Gastrocnemius medialis (tissue), 4 donors: ENCODE results near the gene TAF11L2. TPM values are rescaled to one million over a fixed set of nuclear protein-coding genes. Genes with fewer than 3 reads are reported as not detected.
"Not testable (repeated sequence)": the region's sequence is repeated elsewhere in the genome, so short reads cannot be mapped to it uniquely, and the experiment has no call there.

Source experiments
- ATAC-seq, 2 donors: fragments of 150-250 bp; one replicate each; pipeline ENCODE4 v1.9.1; 2016
- DNase-seq, 2 donors: peaks; one replicate each; pipeline ENCODE4 v3.0.0-alpha.2; 2019
- H3K27ac ChIP-seq, 4 donors: fragments of 200-600 bp; sonication (generic); 1 replicate in 1 of 4; 2 replicates in 3 of 4; pipeline ENCODE4 v1.5.1; 2016 to 2018; ENCODE audit warnings: mild to moderate bottlenecking in 2 of 4, moderate library complexity in 1 of 4
- H3K27me3 ChIP-seq, 3 donors: fragments of 200-600 bp; sonication (generic) in 2 of 3; 1 replicate in 1 of 3; 2 replicates in 2 of 3; pipeline versions ENCODE4 v1.5.1 to v1.6.0; 2016 to 2019; ENCODE audit warnings: mild to moderate bottlenecking in 1 of 3, moderate library complexity in 1 of 3
- H3K36me3 ChIP-seq, 2 donors: fragments of 200-600 bp; sonication (generic) in 1 of 2; one replicate each; pipeline ENCODE4 v1.5.1; 2017 to 2018
- H3K4me1 ChIP-seq, 2 donors: fragments of 200-600 bp; sonication (generic) in 1 of 2; one replicate each; pipeline ENCODE4 v1.5.1; 2016 to 2017; ENCODE audit warnings: mild to moderate bottlenecking in 2 of 2
- H3K4me3 ChIP-seq, 4 donors: fragments of 200-600 bp; sonication (generic) in 3 of 4; 1 replicate in 1 of 4; 2 replicates in 3 of 4; pipeline ENCODE4 v1.5.1; 2016 to 2019; ENCODE audit warnings: mild to moderate bottlenecking in 2 of 4
- H3K9me3 ChIP-seq, 3 donors: fragments of 200-600 bp; sonication (generic) in 2 of 3; 1 replicate in 1 of 3; 2 replicates in 2 of 3; pipeline ENCODE4 v1.5.1; 2016 to 2019
- POLR2A ChIP-seq, 2 donors: fragments of 450-650 bp; IDR thresholded peaks; one replicate each; pipeline ENCODE4 v1.6.1; 2017; ENCODE audit warnings: antibody characterized with exemption in 2 of 2, mild to moderate bottlenecking in 2 of 2, moderate library complexity in 2 of 2
- in situ Hi-C, 4 donors: fragments of 200-750 bp; cut with MboI; loops; one replicate each; pipeline versions ENCODE4 v1.15.0 to v1.8.0; 2017; ENCODE audit warnings: low sequenced_read_pairs in 4 of 4
- intact Hi-C: fragments of 100-400 bp; cut with DNase I; formaldehyde crosslinking; loops from one replicate; pipeline ENCODE4 v1.15.1; 2023; ENCODE audit warnings: low total_unique reads
- total RNA-seq, 4 donors: library from RNA; depleted of rRNA; stranded (reverse); fragments of >200 nt; gene quantifications; one replicate each; pipeline versions ENCODE4 v1.1.0 to v1.2.3, GENCODE V29; 2016
- TF ChIP-seq, protein P1 (sequence below), 5 experiments: fragments of 450-650 bp in 3 of 5; fragments of 200-600 bp in 2 of 5; sonication (generic) in 2 of 5; IDR thresholded peaks in 4 of 5; conservative IDR thresholded peaks in 1 of 5; 1 replicate in 4 of 5; 2 replicates in 1 of 5; pipeline ENCODE4 v1.5.1; 2016 to 2019; ENCODE audit warnings: antibody characterized with exemption in 5 of 5, mild to moderate bottlenecking in 3 of 5, moderate library complexity in 3 of 5

TAF11L2 gene
- total RNA-seq, 4 donors from 2014 or later = not detected

DNA sequence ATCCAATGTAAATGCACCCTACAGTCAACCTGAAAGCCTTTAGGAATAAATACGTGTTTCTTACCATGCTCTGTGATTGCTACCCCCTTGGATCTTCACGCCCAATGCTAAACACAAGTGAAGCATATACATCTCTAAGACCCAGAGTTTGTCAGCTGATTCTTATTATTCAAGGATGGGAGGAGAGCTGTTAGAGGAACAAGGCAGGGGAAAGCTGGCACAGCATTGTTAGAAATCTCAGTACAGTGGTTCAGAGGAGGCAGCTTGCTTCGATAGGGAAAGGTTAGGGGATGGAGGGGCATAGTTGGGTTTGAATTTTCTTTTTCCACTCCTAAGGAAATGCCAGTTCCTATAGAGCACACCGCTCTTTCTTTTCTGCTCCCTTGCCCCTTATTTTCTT lies 16.7 kb upstream of the TAF11L2 start:
- Histone ChIP-seq H3K27ac (no peak overlapping the region), H3K4me1 (no peaks in the 10 kb centered on the region), H3K36me3 (no peaks in the 10 kb centered on the region), H3K27me3 (no peaks in the 10 kb centered on the region), H3K4me3 (no peak overlapping the region), H3K9me3 (no peaks in the 10 kb centered on the region)
- ATAC-seq = no peak
- no peak for DNase-seq
- intact Hi-C loops = no loop called here
- in situ Hi-C loops = no loop called here
- TF ChIP-seq POLR2A (IDR thresholded peaks at IDR 0.05) = no peak
- TF ChIP-seq, protein P1, sequence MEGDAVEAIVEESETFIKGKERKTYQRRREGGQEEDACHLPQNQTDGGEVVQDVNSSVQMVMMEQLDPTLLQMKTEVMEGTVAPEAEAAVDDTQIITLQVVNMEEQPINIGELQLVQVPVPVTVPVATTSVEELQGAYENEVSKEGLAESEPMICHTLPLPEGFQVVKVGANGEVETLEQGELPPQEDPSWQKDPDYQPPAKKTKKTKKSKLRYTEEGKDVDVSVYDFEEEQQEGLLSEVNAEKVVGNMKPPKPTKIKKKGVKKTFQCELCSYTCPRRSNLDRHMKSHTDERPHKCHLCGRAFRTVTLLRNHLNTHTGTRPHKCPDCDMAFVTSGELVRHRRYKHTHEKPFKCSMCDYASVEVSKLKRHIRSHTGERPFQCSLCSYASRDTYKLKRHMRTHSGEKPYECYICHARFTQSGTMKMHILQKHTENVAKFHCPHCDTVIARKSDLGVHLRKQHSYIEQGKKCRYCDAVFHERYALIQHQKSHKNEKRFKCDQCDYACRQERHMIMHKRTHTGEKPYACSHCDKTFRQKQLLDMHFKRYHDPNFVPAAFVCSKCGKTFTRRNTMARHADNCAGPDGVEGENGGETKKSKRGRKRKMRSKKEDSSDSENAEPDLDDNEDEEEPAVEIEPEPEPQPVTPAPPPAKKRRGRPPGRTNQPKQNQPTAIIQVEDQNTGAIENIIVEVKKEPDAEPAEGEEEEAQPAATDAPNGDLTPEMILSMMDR (IDR thresholded peaks at IDR 0.05 in 4 of 5, conservative IDR thresholded peaks at IDR 0.05 in 1 of 5) = no peak

DNA sequence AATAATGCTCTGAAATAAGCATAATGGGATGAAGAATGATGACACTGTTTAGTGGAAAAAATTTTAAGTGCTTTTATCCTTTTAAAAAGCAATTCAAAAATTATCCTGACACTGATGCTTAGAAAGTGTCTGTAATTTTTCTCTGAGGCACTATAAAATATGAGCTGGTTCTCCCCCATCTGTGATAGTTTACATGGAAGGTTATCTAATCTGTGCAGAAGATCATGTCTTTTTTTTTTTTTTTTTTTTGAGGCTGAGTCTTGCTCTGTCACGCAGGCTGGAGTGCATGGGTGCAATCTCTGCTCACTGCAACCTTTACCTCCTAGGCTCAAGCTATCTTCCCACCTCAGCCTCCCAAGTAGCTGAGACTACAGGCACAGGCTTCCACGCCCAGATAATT lies 15.2 kb upstream of the TAF11L2 start:
- Histone ChIP-seq H3K9me3 (no peaks in the 10 kb centered on the region), H3K27ac (no peak overlapping the region), H3K36me3 (no peaks in the 10 kb centered on the region), H3K4me3 (no peak overlapping the region), H3K4me1 (no peaks in the 10 kb centered on the region), H3K27me3 (no peaks in the 10 kb centered on the region)
- intact Hi-C loops (no loop called here), in situ Hi-C loops (no loop called here)
- no peak for DNase-seq
- ATAC-seq = no peak
- no peak for TF ChIP-seq POLR2A (IDR thresholded peaks at IDR 0.05)
- TF ChIP-seq, protein P1 (IDR thresholded peaks at IDR 0.05 in 4 of 5, conservative IDR thresholded peaks at IDR 0.05 in 1 of 5) = no peak

DNA sequence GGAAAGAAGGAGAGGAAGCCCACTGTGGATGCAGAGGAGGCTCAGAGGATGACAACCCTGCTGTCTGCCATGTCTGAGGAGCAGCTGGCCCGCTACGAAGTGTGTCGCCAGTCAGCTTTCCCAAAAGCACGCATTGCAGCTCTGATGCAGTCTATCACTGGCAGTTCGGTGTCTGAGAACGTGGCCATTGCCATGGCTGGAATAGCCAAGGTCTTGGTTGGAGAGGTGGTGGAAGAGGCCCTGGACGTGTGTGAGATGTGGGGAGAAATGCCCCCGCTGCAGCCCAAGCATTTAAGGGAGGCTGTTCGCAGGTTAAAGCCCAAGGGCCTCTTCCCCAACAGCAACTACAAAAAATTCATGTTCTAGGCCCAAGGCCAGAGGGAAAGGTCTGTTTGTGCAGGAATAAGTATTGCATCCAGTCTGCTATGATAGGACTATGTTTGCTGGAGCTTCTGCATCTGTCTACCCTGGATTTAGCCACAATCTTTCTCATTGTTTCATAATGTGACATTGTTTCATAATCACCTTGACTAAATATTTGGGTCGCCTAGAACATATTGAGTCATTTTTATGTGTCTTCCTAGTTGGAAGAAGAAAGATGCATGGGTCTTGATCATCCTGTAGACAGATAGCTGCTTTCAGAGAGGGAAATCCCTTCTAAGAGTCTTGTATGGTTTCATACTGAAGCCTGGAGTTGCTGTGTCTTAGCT lies 11.4 kb upstream of the TAF11L2 start:
- DNase-seq, in situ Hi-C loops, H3K4me3 ChIP-seq, ATAC-seq, H3K36me3 ChIP-seq, intact Hi-C loops, H3K9me3 ChIP-seq, H3K27me3 ChIP-seq, H3K27ac ChIP-seq, H3K4me1 ChIP-seq: not testable (repeated sequence)

DNA sequence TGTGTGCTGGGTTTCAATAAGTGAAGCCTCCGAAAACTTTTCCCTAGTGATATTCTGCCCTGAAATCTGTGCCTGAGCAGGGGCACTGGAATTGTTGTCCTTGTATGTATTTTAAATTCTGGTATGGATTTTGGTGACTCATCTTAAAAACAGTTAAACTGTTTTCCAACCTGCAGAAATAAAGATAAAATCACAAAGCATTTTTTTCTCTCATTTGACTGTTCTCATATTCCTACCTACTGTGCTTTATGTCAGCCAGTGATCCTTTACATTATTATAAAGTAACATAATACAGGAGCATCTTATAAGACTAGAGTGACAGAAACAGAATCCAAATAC lies 10.9 kb upstream of the TAF11L2 start:
- Histone ChIP-seq H3K27me3 (no peaks in the 10 kb centered on the region), H3K9me3 (no peaks in the 10 kb centered on the region), H3K27ac (no peak overlapping the region), H3K36me3 (no peaks in the 10 kb centered on the region), H3K4me3 (no peak overlapping the region), H3K4me1 (no peaks in the 10 kb centered on the region)
- no peak for TF ChIP-seq POLR2A (IDR thresholded peaks at IDR 0.05)
- TF ChIP-seq, protein P1 (IDR thresholded peaks at IDR 0.05 in 4 of 5, conservative IDR thresholded peaks at IDR 0.05 in 1 of 5) = no peak
- intact Hi-C loops (no loop called here), in situ Hi-C loops (no loop called here)
- no peak for DNase-seq
- ATAC-seq = no peak

DNA sequence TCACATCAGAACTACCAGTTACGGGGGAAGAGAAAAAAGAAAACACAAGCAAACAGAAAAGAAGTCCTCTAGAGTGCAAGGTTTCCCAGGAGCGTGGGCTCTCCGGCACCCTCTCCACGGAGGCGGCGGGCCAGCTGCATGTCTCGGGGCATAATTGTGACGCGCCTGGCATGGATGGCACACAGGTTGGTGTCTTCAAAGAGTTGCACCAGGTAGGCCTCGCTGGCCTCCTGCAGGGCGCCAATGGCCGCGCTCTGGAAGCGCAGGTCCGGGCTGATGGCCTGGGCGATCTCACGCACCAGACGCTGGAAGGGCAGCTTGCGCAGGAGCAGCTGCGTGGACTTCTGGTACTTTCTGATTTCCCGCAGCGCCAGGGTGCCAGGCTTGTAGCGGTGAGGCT lies 6.8 kb upstream of the TAF11L2 start:
- in situ Hi-C loops, H3K9me3 ChIP-seq, H3K27me3 ChIP-seq, H3K36me3 ChIP-seq, DNase-seq, intact Hi-C loops, ATAC-seq, H3K4me3 ChIP-seq, H3K4me1 ChIP-seq, H3K27ac ChIP-seq: not testable (repeated sequence)

DNA sequence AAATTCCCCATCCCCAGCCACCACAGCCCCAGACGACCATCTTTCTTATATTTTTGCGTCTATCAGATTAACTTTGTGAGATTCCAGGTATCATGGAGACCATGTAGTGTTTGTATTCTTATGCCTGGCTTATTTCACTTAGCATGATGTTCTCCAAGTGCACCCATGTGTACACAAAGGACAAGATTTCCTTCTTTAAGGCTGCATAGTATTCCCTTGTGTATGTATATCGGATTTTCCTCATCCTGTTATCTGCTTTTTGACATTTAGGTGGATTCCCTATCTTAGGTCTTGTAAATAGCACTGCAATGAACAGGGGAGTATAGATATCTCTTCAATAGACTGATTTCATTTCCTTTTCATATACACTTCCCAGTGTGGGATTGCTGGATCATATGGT lies 5.3 kb upstream of the TAF11L2 start:
- Histone ChIP-seq H3K27ac (no peak overlapping the region), H3K4me1 (no peaks in the 10 kb centered on the region), H3K27me3 (no peaks in the 10 kb centered on the region), H3K36me3 (no peaks in the 10 kb centered on the region), H3K9me3 (no peaks in the 10 kb centered on the region), H3K4me3 (no peak overlapping the region)
- no peak for ATAC-seq
- no peak for DNase-seq
- intact Hi-C loops (no loop called here), in situ Hi-C loops (no loop called here)
- TF ChIP-seq POLR2A (IDR thresholded peaks at IDR 0.05) = no peak
